Activated CD4-positive, alpha-beta memory T cell treated with anti-CD3 and anti-CD28 coated beads for 36 hours (primary cell): ENCODE results near the gene DCUN1D5. TPM values are rescaled to one million over a fixed set of nuclear protein-coding genes. Genes with fewer than 3 reads are reported as not detected.
A peak's percentile ranks its signal among the peaks of the same experiment; 100 is the strongest.
"Not testable (repeated sequence)": the region's sequence is repeated elsewhere in the genome, so short reads cannot be mapped to it uniquely, and the experiment has no call there.

ENCODE experiments used
- CTCF ChIA-PET: fragments of 350-600 bp; sonication (Branson Sonifier 250); formaldehyde crosslinking; loops from one replicate; lab custom pipeline; 2021; ENCODE audit warnings: antibody characterized with exemption, inconsistent platforms; lab: Charles Lee
- POLR2A ChIA-PET: fragments of 350-600 bp; sonication (Branson Sonifier 250); formaldehyde crosslinking; loops from one replicate; lab custom pipeline; 2021; ENCODE audit warnings: antibody characterized with exemption; lab: Charles Lee
- DNase-seq: peaks from one replicate; pipeline ENCODE4 v3.0.0-alpha.2; 2020
- H3K27ac Mint-ChIP-seq: one replicate; pipeline ENCODE4 v1.8.0; 2021; ENCODE audit warnings: mixed read lengths
- H3K27me3 Mint-ChIP-seq: one replicate; pipeline ENCODE4 v1.8.0; 2021; ENCODE audit warnings: mixed read lengths
- H3K36me3 Mint-ChIP-seq: one replicate; pipeline ENCODE4 v1.8.0; 2021; ENCODE audit warnings: mixed read lengths
- H3K4me1 Mint-ChIP-seq: one replicate; pipeline ENCODE4 v1.8.0; 2021; ENCODE audit warnings: low read depth, mixed read lengths
- H3K4me3 Mint-ChIP-seq: one replicate; pipeline ENCODE4 v1.8.0; 2021; ENCODE audit warnings: mild to moderate bottlenecking, mixed read lengths
- H3K9me3 Mint-ChIP-seq: one replicate; pipeline ENCODE4 v1.8.0; 2021; ENCODE audit warnings: mixed read lengths
- intact Hi-C: fragments of 100-400 bp; cut with micrococcal nuclease; formaldehyde crosslinking; loops from one replicate; pipeline ENCODE4 v1.15.1; 2023
- total RNA-seq, 2 experiments: library from RNA; stranded (reverse); gene quantifications; one replicate each; pipeline ENCODE4 v1.2.3, GENCODE V29; 2021

The DCUN1D5 gene
- total RNA-seq, 2 experiments from 2014 or later: 60.1 to 61.0 TPM

DNA sequence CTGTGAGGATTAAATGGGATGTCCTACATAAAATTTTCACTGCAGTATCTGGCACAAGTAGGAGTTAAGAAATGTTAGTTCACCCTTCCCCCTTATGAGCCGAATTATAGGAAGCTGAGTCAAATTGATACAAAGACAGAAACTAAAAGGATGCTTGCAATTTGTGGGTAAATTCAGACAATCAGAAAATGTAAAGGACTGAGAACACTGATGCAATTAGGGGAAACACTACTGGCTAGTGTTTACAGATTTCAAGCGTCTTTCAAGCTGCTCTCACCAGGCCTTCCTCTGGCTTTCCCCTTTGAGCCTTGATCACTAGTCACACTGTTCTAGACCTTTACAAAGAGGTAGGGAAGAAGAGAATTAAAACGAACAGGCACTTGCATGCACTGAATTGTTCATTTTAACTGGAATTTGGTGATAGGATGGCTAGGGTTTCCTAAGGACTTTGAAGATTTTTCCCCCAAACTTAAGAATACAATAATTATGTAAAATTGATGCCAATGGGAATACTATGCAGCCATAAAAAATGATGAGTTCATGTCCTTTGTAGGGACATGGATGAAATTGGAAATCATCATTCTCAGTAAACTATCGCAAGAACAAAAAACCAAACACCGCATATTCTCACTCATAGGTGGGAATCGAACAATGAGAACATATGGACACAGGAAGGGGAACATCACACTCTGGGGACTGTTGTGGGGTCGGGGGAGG lies 63.5 kb downstream of the DCUN1D5 start:
- H3K36me3 Mint-ChIP-seq, H3K4me3 Mint-ChIP-seq, H3K27me3 Mint-ChIP-seq, H3K9me3 Mint-ChIP-seq, POLR2A ChIA-PET: not testable (repeated sequence)
- Mint-ChIP-seq H3K27ac (peak overlapping the region; percentile 71), H3K4me1 (peaks cover 16% of the 10 kb centered on the region)
- intact Hi-C loops: loop anchor here (1.0 to 10.0 kb wide), 3 partner anchors 8 to 1114 kb away; partner anchors contain the start of genes ANGPTL5 and CEP126
- CTCF ChIA-PET: interaction anchor here (2.6 kb wide), 1 partner anchor 8 kb away, joined by 14 read pairs; no protein-coding TSS in a partner anchor
- peak; percentile 49 for DNase-seq

- Mint-ChIP-seq H3K27ac (no peak overlapping the region), H3K27me3 (peaks cover 8% of the 10 kb centered on the region), H3K36me3 (no peaks in the 10 kb centered on the region), H3K9me3 (no peaks in the 10 kb centered on the region), H3K4me1 (peaks cover 8% of the 10 kb centered on the region), H3K4me3 (no peak overlapping the region)
- intact Hi-C loops: loop anchor here (10.0 kb wide), 1 partner anchor 1109 kb away; the partner anchor contains the start of genes ANGPTL5 and CEP126
- POLR2A ChIA-PET: no interaction called here
- no peak for DNase-seq
- CTCF ChIA-PET: no interaction called here
Measured at GRCh38 chr11:103024086-103024485, 67.9 kb downstream of the DCUN1D5 start.

GRCh38 chr11:103016031-103016430 lies 75.9 kb downstream of the DCUN1D5 start:
- H3K36me3 Mint-ChIP-seq: no peaks in the 10 kb centered on the region
- H3K4me3 Mint-ChIP-seq: no peak overlapping the region
- H3K27me3 Mint-ChIP-seq: peaks cover 12% of the 10 kb centered on the region
- H3K4me1 Mint-ChIP-seq: no peaks in the 10 kb centered on the region
- H3K27ac Mint-ChIP-seq: no peak overlapping the region
- ChIA-PET CTCF (no interaction called here), POLR2A (no interaction called here)
- DNase-seq: no peak
- no peaks in the 10 kb centered on the region for H3K9me3 Mint-ChIP-seq
- intact Hi-C loops: no loop called here

DNA sequence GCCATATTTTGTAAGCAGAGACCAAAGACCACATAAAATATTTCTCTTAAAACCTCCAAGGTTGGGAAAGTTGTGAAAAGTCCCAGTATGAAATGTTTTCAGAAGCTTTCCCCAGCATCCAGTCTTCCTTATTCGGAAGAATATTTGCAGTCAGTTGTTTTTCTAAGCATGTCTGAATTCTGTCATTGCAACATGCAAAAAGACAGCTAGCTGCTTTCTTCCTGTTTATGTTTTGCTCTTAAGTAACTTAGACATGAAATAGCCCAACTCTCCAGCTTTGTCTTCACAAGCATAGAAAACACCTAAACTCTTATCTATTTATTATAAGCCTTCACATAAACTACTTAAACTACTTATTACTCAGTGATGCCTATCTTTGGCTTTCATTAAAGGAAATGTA lies 78.5 kb downstream of the DCUN1D5 start:
- ChIA-PET POLR2A (interaction anchor here (0.6 kb wide), 1 partner anchor 43 kb away, joined by 3 read pairs; no protein-coding TSS in a partner anchor), CTCF (no interaction called here)
- no peak overlapping the region for H3K27ac Mint-ChIP-seq
- DNase-seq: no peak
- H3K36me3 Mint-ChIP-seq: no peaks in the 10 kb centered on the region
- H3K4me3 Mint-ChIP-seq: no peak overlapping the region
- no peaks in the 10 kb centered on the region for H3K4me1 Mint-ChIP-seq
- intact Hi-C loops: no loop called here
- peaks cover 15% of the 10 kb centered on the region for H3K9me3 Mint-ChIP-seq
- peaks cover 4% of the 10 kb centered on the region for H3K27me3 Mint-ChIP-seq

Other genes with a start within 250 kb of the DCUN1D5 start
- not detected for gene MMP3, start 248.6 kb downstream of the DCUN1D5 start, total RNA-seq
- gene MMP12, start 217.2 kb downstream of the DCUN1D5 start, total RNA-seq: not detected
- gene MMP13, start 136.4 kb downstream of the DCUN1D5 start, total RNA-seq: not detected
- gene DYNC2H1, start 17.3 kb upstream of the DCUN1D5 start, total RNA-seq: 1 to 10 TPM; 1.4 to 1.7 TPM